Activated naive CD4-positive, alpha-beta T cell treated with anti-CD3 and anti-CD28 coated beads for 36 hours (primary cell): ENCODE data around the gene MICALL1. TPM values are rescaled to one million over a fixed set of nuclear protein-coding genes. Genes with fewer than 3 reads are reported as not detected.

Experiments used
- CTCF ChIA-PET: fragments of 350-600 bp; sonication (Branson Sonifier 250); formaldehyde crosslinking; loops from one replicate; lab custom pipeline; 2021; ENCODE audit warnings: antibody characterized with exemption; lab: Charles Lee
- DNase-seq: peaks from one replicate; pipeline ENCODE4 v3.0.0-alpha.2; 2020
- H3K27ac Mint-ChIP-seq: one replicate; pipeline ENCODE4 v1.8.0; 2021; ENCODE audit warnings: mild to moderate bottlenecking, mixed read lengths
- H3K27me3 Mint-ChIP-seq: one replicate; pipeline ENCODE4 v1.8.0; 2021; ENCODE audit warnings: low read depth, mixed read lengths
- H3K36me3 Mint-ChIP-seq: one replicate; pipeline ENCODE4 v1.8.0; 2021; ENCODE audit warnings: low read depth, mixed read lengths
- H3K4me1 Mint-ChIP-seq: one replicate; pipeline ENCODE4 v1.8.0; 2021; ENCODE audit warnings: low read depth, mixed read lengths
- H3K4me3 Mint-ChIP-seq: one replicate; pipeline ENCODE4 v1.8.0; 2021; ENCODE audit warnings: mild to moderate bottlenecking, moderate library complexity, mixed read lengths
- H3K9me3 Mint-ChIP-seq: one replicate; pipeline ENCODE4 v1.8.0; 2021; ENCODE audit warnings: mixed read lengths
- intact Hi-C: fragments of 100-400 bp; cut with micrococcal nuclease; formaldehyde crosslinking; loops from one replicate; pipeline ENCODE4 v1.15.1; 2023
- total RNA-seq, 2 experiments: library from RNA; stranded (reverse); gene quantifications; one replicate each; pipeline ENCODE4 v1.2.3, GENCODE V29; 2021

MICALL1 gene, protein sequence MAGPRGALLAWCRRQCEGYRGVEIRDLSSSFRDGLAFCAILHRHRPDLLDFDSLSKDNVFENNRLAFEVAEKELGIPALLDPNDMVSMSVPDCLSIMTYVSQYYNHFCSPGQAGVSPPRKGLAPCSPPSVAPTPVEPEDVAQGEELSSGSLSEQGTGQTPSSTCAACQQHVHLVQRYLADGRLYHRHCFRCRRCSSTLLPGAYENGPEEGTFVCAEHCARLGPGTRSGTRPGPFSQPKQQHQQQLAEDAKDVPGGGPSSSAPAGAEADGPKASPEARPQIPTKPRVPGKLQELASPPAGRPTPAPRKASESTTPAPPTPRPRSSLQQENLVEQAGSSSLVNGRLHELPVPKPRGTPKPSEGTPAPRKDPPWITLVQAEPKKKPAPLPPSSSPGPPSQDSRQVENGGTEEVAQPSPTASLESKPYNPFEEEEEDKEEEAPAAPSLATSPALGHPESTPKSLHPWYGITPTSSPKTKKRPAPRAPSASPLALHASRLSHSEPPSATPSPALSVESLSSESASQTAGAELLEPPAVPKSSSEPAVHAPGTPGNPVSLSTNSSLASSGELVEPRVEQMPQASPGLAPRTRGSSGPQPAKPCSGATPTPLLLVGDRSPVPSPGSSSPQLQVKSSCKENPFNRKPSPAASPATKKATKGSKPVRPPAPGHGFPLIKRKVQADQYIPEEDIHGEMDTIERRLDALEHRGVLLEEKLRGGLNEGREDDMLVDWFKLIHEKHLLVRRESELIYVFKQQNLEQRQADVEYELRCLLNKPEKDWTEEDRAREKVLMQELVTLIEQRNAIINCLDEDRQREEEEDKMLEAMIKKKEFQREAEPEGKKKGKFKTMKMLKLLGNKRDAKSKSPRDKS
- total RNA-seq = 10 to 100 TPM; 12.0 to 12.9 TPM

GRCh38 chr22:37905534-37906363 is at the start of gene MICALL1:
Gene MICALL1, plus strand, starts transcription at chr22:37906297. Its CDS starts 126 bp downstream, at chr22:37906423.
- intact Hi-C loops = loop anchor here (1.0 to 2.0 kb wide), 3 partner anchors 9 to 29 kb away; no protein-coding TSS in a partner anchor

GRCh38 chr22:37860796-37861421 is 45.2 kb upstream of the MICALL1 start:
- intact Hi-C loops = no loop called here
- H3K27ac Mint-ChIP-seq = no peak overlapping the region
- CTCF ChIA-PET = interaction anchor here (2.9 to 9.7 kb wide), 3 partner anchors 8 to 44 kb away, joined by 18 to 130 read pairs (median 22); no protein-coding TSS in a partner anchor

More at GRCh38 chr22:37905534-37906363, at the start of gene MICALL1:
- CTCF ChIA-PET = interaction anchor here (0.5 to 1.9 kb wide), 12 partner anchors 9 to 585 kb away, joined by 3 to 10 read pairs (median 4); no protein-coding TSS in a partner anchor
- Mint-ChIP-seq H3K4me1 (peaks cover 29% of the 10 kb centered on the region), H3K36me3 (no peaks in the 10 kb centered on the region), H3K27ac (peak within 1 kb of the TSS; percentile 70), H3K4me3 (peak within 1 kb of the TSS; percentile 73), H3K9me3 (no peaks in the 10 kb centered on the region), H3K27me3 (no peaks in the 10 kb centered on the region)
- DNase-seq = peak; percentile 71

GRCh38 chr22:37862570-37863325 is 43.3 kb upstream of the MICALL1 start:
- CTCF ChIA-PET = interaction anchor here (0.6 to 9.7 kb wide), 35 partner anchors 7 to 476 kb away, joined by 3 to 130 read pairs (median 5); partner anchors contain the start of genes C22orf23, GALR3, GCAT and GGA1
- H3K36me3 Mint-ChIP-seq = peaks cover 55% of the 10 kb centered on the region
- H3K27me3 Mint-ChIP-seq = no peaks in the 10 kb centered on the region
- no peaks in the 10 kb centered on the region for H3K9me3 Mint-ChIP-seq
- no peak for DNase-seq
- no peak overlapping the region for H3K4me3 Mint-ChIP-seq
- no peak overlapping the region for H3K27ac Mint-ChIP-seq
- H3K4me1 Mint-ChIP-seq = no peaks in the 10 kb centered on the region
- intact Hi-C loops = loop anchor here (1.0 kb wide), 1 partner anchor 45 kb away; no protein-coding TSS in a partner anchor

More at GRCh38 chr22:37860796-37861421, 45.2 kb upstream of the MICALL1 start:
- no peak for DNase-seq
- Mint-ChIP-seq H3K36me3 (peaks cover 48% of the 10 kb centered on the region), H3K27me3 (no peaks in the 10 kb centered on the region), H3K4me1 (no peaks in the 10 kb centered on the region), H3K4me3 (no peak overlapping the region), H3K9me3 (no peaks in the 10 kb centered on the region)

- H3K27me3 Mint-ChIP-seq = no peaks in the 10 kb centered on the region
- no peaks in the 10 kb centered on the region for H3K9me3 Mint-ChIP-seq
- no peak overlapping the region for H3K27ac Mint-ChIP-seq
- no peak overlapping the region for H3K4me3 Mint-ChIP-seq
- DNase-seq = no peak
- peaks cover 51% of the 10 kb centered on the region for H3K36me3 Mint-ChIP-seq
- H3K4me1 Mint-ChIP-seq = no peaks in the 10 kb centered on the region
- intact Hi-C loops = no loop called here
- CTCF ChIA-PET = interaction anchor here (0.6 to 9.7 kb wide), 3 partner anchors 14 to 1652 kb away, joined by 3 to 130 read pairs (median 3); no protein-coding TSS in a partner anchor
Measured at GRCh38 chr22:37865510-37865909, 40.6 kb upstream of the MICALL1 start.

GRCh38 chr22:37870273-37870672 is 35.8 kb upstream of the MICALL1 start:
- Mint-ChIP-seq H3K27ac (no peak overlapping the region), H3K4me1 (no peaks in the 10 kb centered on the region), H3K27me3 (no peaks in the 10 kb centered on the region), H3K4me3 (no peak overlapping the region), H3K9me3 (no peaks in the 10 kb centered on the region), H3K36me3 (peaks cover 50% of the 10 kb centered on the region)
- CTCF ChIA-PET = no interaction called here
- intact Hi-C loops = no loop called here
- DNase-seq = no peak

DNA sequence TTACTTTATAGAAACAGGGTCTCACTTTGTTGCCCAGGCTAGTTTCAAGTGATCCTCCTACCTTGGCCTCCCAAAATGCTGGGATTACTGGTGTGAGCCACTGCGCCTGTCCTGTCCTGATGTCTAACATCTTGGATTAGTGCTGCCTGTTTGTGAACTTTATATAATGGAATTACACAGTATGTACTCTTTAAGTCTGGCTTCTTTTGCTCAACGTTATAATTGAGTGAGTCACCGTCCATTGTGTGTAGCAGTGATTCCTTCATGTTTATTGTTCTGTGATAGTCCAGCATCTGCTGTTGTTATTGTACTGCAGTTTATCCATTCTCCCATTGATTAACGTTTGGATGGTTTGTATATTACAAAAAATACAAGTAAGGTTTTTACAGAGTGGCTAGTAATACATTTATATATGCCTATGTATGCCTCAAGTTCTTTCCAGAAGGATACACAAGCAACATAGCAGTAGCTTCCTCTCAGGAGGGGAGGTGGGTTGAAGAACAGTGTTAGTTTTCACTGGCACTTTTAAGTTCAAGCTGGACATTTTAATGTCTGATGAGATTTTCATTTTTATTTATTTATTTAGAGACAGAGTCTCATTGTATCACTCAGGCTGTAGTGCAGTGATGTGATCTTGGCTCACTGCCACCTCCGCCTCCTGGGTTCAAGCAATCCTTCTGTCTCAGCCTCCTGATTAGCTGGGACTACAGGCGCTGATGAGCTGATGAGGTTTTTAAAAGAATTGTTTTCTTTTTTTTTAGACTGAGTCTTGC is 25.2 kb upstream of the MICALL1 start:
- DNase-seq = no peak
- Mint-ChIP-seq H3K27ac (no peak overlapping the region), H3K9me3 (no peaks in the 10 kb centered on the region), H3K36me3 (peaks cover 44% of the 10 kb centered on the region), H3K4me1 (peaks cover 4% of the 10 kb centered on the region), H3K27me3 (no peaks in the 10 kb centered on the region), H3K4me3 (no peak overlapping the region)
- CTCF ChIA-PET = interaction anchor here (1.1 to 2.6 kb wide), 3 partner anchors 14 to 25 kb away, joined by 3 to 10 read pairs (median 3); no protein-coding TSS in a partner anchor
- intact Hi-C loops = no loop called here

DNA sequence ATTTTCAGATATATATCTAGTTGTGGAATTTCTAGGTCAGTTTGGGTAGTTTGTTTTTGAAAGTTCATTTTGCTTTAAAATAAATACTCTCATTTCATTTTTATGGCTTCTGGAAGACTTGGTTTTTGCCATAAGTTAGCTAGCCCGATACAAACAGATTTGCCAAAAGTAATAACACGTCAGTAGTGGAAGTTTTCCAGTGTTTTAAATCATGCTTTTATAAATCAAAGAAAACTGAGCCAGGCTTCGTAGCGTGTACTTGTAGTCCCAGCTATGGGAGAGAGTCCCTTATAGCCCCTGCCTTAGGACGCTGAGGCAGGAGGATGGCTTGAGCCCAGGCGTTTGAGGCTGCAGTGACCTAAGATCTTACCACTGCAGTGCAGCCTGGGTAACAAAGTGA is 21.7 kb upstream of the MICALL1 start:
- H3K9me3 Mint-ChIP-seq = no peaks in the 10 kb centered on the region
- H3K4me1 Mint-ChIP-seq = peaks cover 6% of the 10 kb centered on the region
- no peak overlapping the region for H3K27ac Mint-ChIP-seq
- H3K4me3 Mint-ChIP-seq = no peak overlapping the region
- DNase-seq = no peak
- peaks cover 41% of the 10 kb centered on the region for H3K36me3 Mint-ChIP-seq
- CTCF ChIA-PET = interaction anchor here (1.0 kb wide), 2 partner anchors 21 to 69 kb away, joined by 3 to 8 read pairs; no protein-coding TSS in a partner anchor
- intact Hi-C loops = no loop called here
- no peaks in the 10 kb centered on the region for H3K27me3 Mint-ChIP-seq

DNA sequence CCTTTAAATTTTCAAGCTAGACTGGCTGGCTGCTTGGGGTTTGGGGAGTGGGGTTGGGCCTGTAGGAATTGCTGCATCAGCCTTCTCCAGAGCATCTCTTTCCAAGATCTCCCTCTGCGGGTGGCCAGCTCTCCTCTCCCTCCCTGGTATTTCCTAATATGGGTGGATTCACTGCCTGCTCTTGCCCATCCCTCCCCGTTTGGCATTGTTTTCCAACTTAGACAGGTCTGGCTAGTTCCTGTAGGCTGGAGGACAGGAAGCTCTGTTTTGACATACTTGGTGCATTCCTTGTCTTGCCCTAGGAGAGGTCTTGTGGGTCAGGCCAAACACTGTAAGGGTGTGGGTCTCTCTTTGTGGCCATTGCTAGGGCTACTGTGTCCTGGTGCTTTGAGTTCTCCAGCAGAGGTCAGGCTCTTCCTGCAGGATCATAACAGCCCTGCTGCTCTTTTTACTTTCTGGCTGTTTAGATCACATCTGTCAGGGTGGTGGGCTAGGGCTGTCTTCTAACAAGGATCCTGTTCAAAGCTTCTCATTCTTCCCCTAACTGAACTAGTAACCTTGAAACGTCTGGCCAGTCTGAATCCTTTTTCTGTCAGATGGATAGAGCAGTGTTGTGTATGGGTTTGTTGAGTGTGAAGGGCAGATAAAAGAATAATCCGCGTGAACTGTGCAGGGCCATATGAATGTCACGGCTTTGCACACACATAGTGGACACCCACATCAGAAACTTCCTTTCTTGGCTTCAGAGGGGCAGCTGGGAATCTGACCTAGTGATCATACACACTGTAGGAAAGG is 18.3 kb upstream of the MICALL1 start:
- intact Hi-C loops = loop anchor here (2.0 kb wide), 1 partner anchor 47 kb away; no protein-coding TSS in a partner anchor
- no peak for DNase-seq
- CTCF ChIA-PET = interaction anchor here (0.6 to 2.0 kb wide), 5 partner anchors 24 to 83 kb away, joined by 3 to 6 read pairs (median 4); no protein-coding TSS in a partner anchor
- Mint-ChIP-seq H3K4me3 (no peak overlapping the region), H3K27me3 (no peaks in the 10 kb centered on the region), H3K4me1 (peaks cover 6% of the 10 kb centered on the region), H3K27ac (peak overlapping the region; percentile 5), H3K9me3 (no peaks in the 10 kb centered on the region), H3K36me3 (peaks cover 34% of the 10 kb centered on the region)

DNA sequence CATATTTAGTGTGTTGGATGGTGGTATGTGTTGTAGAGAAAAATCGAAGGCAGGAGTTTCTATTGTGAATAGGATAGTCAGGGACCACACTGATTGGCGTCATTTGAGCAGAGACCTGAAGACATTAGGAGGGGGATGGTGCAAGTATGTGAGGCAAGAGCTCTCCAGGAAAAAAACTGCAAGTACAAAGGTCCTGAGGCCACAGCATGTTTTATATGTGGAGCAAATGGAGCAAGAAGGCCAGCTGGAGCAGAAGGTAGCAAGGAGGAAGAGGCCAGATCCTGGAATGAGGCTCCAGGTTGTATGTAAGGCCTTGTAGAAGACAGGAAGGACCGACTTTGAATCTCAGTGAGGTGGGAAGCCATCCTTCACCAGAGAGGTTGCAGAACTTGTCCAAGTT is 14.2 kb upstream of the MICALL1 start:
- Mint-ChIP-seq H3K4me1 (peaks cover 24% of the 10 kb centered on the region), H3K36me3 (peaks cover 23% of the 10 kb centered on the region), H3K27ac (no peak overlapping the region), H3K4me3 (no peak overlapping the region), H3K9me3 (no peaks in the 10 kb centered on the region), H3K27me3 (no peaks in the 10 kb centered on the region)
- intact Hi-C loops = no loop called here
- CTCF ChIA-PET = interaction anchor here (1.2 kb wide), 1 partner anchor 14 kb away, joined by 3 read pairs; the partner anchor contains the start of gene MICALL1
- DNase-seq = no peak
